GM13977 (cell line): ENCODE data around the gene FTO.

Source experiments
- DNase-seq: peaks from one replicate; pipeline ENCODE4 v3.0.0; 2012; ENCODE audit warnings: low spot score
- in situ Hi-C: fragments of 300-500 bp; cut with MboI; formaldehyde crosslinking; loops from one replicate; pipeline ENCODE4 v1.12.0; 2022; ENCODE audit warnings: low sequenced_read_pairs, low pct_unique_long_range_greater_than_20kb, mixed read lengths, inconsistent platforms; ENCODE audit not compliant: unreplicated experiment
- TF ChIP-seq, protein P1 (sequence below): IDR thresholded peaks from 2 replicates; pipeline ENCODE4 v1.5.1; 2012; ENCODE audit warnings: mild to moderate bottlenecking, control low read depth; ENCODE audit not compliant: insufficient read depth; ENCODE audit errors: extremely low read depth, missing control alignments

The FTO gene

GRCh38 chr16:53925107-53925410, 221.1 kb downstream of the FTO start:
- no peak for DNase-seq
- in situ Hi-C loops, result no loop called here

DNA sequence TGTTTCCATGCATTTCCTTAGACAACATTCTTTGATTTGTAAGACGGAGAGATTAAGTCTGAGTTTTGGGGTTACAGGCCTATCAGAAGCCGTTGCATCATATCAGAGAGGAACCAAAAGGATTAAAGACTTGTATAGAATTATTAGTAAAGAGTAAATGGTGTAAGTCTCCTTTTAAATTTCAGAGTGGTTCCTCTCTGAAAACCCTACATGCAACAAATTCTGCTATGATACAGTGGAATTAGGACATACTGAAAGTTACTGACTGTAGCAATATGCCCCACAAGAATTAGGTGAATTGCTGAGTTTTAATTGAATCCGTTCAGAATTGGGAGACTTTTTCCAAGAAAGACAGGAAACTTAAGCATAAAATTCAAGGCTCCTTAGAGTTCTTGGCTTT, 221.6 kb downstream of the FTO start:
- no peak for DNase-seq
- TF ChIP-seq, protein P1, sequence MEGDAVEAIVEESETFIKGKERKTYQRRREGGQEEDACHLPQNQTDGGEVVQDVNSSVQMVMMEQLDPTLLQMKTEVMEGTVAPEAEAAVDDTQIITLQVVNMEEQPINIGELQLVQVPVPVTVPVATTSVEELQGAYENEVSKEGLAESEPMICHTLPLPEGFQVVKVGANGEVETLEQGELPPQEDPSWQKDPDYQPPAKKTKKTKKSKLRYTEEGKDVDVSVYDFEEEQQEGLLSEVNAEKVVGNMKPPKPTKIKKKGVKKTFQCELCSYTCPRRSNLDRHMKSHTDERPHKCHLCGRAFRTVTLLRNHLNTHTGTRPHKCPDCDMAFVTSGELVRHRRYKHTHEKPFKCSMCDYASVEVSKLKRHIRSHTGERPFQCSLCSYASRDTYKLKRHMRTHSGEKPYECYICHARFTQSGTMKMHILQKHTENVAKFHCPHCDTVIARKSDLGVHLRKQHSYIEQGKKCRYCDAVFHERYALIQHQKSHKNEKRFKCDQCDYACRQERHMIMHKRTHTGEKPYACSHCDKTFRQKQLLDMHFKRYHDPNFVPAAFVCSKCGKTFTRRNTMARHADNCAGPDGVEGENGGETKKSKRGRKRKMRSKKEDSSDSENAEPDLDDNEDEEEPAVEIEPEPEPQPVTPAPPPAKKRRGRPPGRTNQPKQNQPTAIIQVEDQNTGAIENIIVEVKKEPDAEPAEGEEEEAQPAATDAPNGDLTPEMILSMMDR, result no peak
- in situ Hi-C loops, result no loop called here

More at GRCh38 chr16:53925107-53925410, 221.1 kb downstream of the FTO start:
- TF ChIP-seq, protein P1, result no peak

DNA sequence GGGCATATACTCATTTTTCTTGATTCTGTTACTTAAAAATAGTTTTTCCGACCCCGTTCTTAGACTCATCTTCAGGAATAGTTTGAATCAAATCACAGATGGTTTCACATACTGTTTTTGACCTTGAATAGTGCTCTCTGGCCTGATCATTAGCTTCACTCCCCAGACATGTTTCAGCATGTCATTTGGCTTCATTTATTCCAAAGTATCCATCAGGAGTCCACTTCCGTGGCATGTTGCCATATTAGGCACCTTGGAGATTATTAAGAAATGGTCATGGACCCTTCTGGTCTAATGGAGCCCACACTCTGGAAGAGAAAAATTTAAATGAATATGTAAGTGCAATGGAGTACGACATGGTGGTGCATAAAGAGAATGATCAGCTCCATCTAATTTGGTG, 222.3 kb downstream of the FTO start:
- in situ Hi-C loops, result no loop called here
- TF ChIP-seq, protein P1, result no peak
- no peak for DNase-seq

DNA sequence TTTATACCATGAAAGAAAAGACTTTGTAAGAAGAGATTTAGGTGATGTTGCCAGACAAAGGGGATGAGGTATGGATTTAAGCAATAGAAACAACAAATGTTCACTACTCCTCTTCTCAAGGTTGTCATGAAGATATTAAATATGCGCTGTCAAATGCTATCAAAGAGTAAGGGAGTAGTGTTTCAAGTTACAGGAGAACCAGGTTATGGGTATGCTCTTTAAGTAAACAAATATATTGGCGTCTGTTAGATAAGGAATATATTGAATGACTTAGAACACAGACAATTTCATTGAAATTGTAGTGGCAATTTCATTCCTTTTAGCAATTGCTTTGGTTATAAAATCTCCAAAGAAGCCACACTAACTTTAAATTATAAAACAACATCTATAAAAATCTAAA, 229.0 kb downstream of the FTO start:
- in situ Hi-C loops, result no loop called here
- TF ChIP-seq, protein P1, result no peak

DNA sequence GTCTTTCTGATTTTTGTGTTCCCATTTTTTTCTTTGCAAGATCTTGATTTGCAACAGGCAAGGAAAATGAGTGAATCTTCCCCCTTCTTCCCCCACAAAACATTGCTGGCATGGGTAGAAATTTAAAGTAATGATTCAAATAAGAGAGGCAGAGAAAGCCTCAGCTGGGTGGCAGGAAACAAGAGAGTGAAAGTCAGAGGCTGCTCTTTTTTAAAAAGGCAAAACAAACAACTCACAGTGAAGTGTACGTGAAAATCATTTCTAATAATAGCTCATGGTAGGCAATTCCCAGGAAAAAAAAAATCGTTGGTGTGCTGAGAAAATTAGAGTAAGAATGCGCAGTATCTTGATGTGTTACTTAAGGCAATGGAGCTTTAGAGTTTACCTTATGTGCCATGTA, 229.5 kb downstream of the FTO start:
- TF ChIP-seq, protein P1, result no peak
- no peak for DNase-seq
- in situ Hi-C loops, result no loop called here

More for the DNA sequence above, 229.0 kb downstream of the FTO start:
- no peak for DNase-seq

DNA sequence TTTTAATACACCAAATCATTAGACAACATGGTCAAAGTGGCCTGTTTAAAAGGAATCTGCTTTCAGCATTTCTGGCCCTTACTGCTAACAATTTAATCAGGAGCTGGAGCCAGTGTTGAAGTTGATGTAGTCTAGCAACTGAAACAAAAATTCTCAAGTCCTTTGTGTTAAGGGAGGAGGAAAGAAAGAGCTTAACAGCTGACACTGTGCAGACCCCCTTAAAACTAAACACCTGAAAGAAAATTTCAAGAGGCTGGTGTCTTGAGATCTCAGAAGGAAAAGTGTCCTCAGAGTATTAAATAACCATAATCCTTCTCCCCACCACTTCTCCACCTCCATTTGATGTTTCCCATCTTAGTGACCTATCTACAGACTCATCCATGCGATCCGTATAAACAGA, 232.1 kb downstream of the FTO start:
- TF ChIP-seq, protein P1, result no peak
- DNase-seq, result no peak
- in situ Hi-C loops, result no loop called here

DNA sequence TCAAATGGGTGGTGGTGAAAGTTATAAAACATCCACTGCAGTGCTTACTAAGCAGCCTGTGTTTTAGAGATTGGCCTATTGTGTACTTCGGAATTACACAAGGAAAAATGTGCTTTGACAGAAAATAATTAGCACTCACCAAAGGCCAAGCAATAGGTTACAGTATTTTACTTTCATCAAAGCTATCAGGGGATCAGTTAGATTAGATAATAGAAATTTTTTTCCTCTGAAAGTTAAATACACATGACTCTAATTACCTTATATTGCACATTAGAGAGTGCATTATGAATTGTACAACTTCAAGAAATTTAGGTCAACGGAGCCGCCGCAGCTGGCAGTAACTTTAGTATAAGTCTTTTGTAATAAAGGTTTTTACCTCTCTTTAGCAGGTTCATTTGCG, 232.6 kb downstream of the FTO start:
- TF ChIP-seq, protein P1, result no peak
- in situ Hi-C loops, result no loop called here
- no peak for DNase-seq
